ENCODE measurements around the gene SLC29A3. TPM values are rescaled to one million over a fixed set of nuclear protein-coding genes. Genes with fewer than 3 reads are reported as not detected.

The SLC29A3 gene
- total RNA-seq, 2 experiments from 2014 or later, result 2.3 to 2.5 TPM

DNA sequence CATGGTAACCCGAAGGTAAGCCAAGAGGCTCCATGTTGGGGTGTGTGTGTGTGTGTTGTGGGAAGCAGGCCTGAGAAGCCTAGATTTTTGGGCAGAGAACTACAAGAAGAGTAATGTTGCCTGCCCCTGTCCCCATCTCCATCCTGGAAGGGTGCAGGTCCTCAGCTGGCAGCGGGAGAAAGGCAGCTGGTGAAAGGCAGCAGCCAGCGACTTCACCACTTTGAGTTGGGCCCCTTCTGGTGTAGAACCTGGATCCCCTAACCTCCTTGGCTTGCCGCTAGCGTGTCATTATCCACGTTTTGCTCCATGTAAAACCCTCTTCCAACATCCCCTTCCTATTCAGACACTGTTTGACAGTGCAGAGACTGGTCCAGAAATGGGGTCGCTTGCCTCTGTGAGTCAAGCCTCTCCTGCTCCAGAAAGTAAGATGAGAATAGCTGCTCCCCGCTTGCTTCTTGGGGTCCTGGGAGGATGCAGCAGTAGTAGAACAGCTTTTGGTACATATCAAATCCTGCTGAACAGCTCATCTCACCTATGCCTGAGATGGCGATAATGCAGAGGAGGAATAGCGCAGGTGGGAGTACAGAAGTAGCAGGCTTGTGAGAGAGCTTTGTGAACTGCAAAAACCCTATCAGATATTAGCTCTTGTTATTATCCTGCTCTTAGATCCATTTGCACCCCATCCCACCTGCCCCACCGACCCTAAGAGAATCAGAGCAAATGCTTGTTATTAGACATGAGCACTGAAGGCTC lies 55.6 kb downstream of the SLC29A3 start:
- ChIA-PET POLR2A (no interaction called here), CTCF (interaction anchor here (2.1 kb wide), 1 partner anchor 10 kb away, joined by 9 read pairs; no protein-coding TSS in a partner anchor)
- Histone ChIP-seq H3K4me3 (ENCODE audit: low read length) (no peak overlapping the region), H3K4me1 (ENCODE audit: insufficient read depth, low read length) (peaks cover 11% of the 10 kb centered on the region), H3K36me3 (ENCODE audit: insufficient read depth, low read length) (no peaks in the 10 kb centered on the region), H3K27ac (ENCODE audit: low read depth in 1 of 2, low read length in 2 of 2) (no peak overlapping the region), H3K27me3 (ENCODE audit: control insufficient read depth in 1 of 2, insufficient read depth in 2 of 2, low read length in 2 of 2) (no peaks in the 10 kb centered on the region), H3K9me3 (ENCODE audit: control insufficient read depth in 1 of 2, insufficient read depth in 1 of 2, low read length in 2 of 2) (no peaks in the 10 kb centered on the region)
- Mint-ChIP-seq H3K36me3 (ENCODE audit: low read depth) (no peaks in the 10 kb centered on the region), H3K27ac (no peak overlapping the region), H3K4me1 (ENCODE audit: low read depth) (peaks cover 6% of the 10 kb centered on the region), H3K4me3 (no peak overlapping the region), H3K9me3 (no peaks in the 10 kb centered on the region), H3K27me3 (peaks cover 17% of the 10 kb centered on the region)
- no peak for ATAC-seq (ENCODE audit: poor library complexity)
- TF ChIP-seq CTCF (IDR thresholded peaks at IDR 0.05), result no peak
- DNase-seq, result no peak
- intact Hi-C loops (cut with DNase I, micrococcal nuclease), result loop anchor here (2.0 to 10.0 kb wide), 3 partner anchors 50 to 980 kb away; partner anchors contain the start of genes DNAJB12 (in 1 of the 2) and SLC29A3 (in 1 of the 2)

- no peak overlapping the region for H3K27ac Mint-ChIP-seq
- no peak overlapping the region for H3K27ac ChIP-seq (ENCODE audit: low read depth in 1 of 2, low read length in 2 of 2)
- intact Hi-C loops (cut with DNase I, micrococcal nuclease), result loop anchor here (2.0 to 10.0 kb wide), 3 partner anchors 51 to 979 kb away; partner anchors contain the start of genes DNAJB12 (in 1 of the 2) and SLC29A3 (in 1 of the 2)
Observed at GRCh38 chr10:71375952-71376351, 56.9 kb downstream of the SLC29A3 start.

More at GRCh38 chr10:71375952-71376351, 56.9 kb downstream of the SLC29A3 start:
- DNase-seq, result no peak
- Histone ChIP-seq H3K27me3 (ENCODE audit: control insufficient read depth in 1 of 2, insufficient read depth in 2 of 2, low read length in 2 of 2) (no peaks in the 10 kb centered on the region), H3K36me3 (ENCODE audit: insufficient read depth, low read length) (no peaks in the 10 kb centered on the region), H3K4me3 (ENCODE audit: low read length) (no peak overlapping the region), H3K9me3 (ENCODE audit: control insufficient read depth in 1 of 2, insufficient read depth in 1 of 2, low read length in 2 of 2) (no peaks in the 10 kb centered on the region), H3K4me1 (ENCODE audit: insufficient read depth, low read length) (peaks cover 11% of the 10 kb centered on the region)
- no peak for ATAC-seq (ENCODE audit: poor library complexity)
- H3K9me3 Mint-ChIP-seq, result no peaks in the 10 kb centered on the region
- peak overlapping the region; percentile 56 for H3K4me3 Mint-ChIP-seq
- ChIA-PET CTCF (interaction anchor here (1.4 to 2.3 kb wide), 3 partner anchors 8 to 61 kb away, joined by 4 to 9 read pairs (median 8); partner anchors contain the start of gene SLC29A3), POLR2A (interaction anchor here (1.9 kb wide), 1 partner anchor 57 kb away, joined by 8 read pairs; the partner anchor contains the start of gene SLC29A3)
- H3K36me3 Mint-ChIP-seq (ENCODE audit: low read depth), result no peaks in the 10 kb centered on the region
- peaks cover 16% of the 10 kb centered on the region for H3K27me3 Mint-ChIP-seq
- TF ChIP-seq CTCF (IDR thresholded peaks at IDR 0.05), result no peak
- peaks cover 6% of the 10 kb centered on the region for H3K4me1 Mint-ChIP-seq (ENCODE audit: low read depth)
